ENCODE results near the gene TVP23A.
"Not testable (repeated sequence)": the region's sequence is repeated elsewhere in the genome, so short reads cannot be mapped to it uniquely, and the experiment has no call there.

Gene TVP23A

DNA sequence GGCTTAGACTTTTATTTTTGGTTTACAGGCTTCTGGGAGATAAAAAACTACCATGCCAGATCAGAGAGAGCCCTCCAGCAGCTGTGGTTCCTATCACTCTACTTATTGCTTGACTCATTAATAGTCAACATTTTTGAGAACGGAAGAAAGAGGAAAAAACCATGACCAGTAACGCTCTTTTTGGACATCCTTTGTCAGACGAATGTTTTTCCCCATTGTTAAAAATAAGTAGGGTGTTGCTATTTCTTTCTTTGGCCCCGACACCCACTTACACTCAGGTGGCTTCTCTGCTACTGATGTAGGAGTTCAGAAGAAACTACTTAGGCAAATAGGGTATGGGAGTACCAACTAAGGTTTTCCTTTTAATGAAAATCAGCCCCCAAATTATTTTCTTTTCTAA is 27.5 kb downstream of the TVP23A start:
- DNase-seq: no peak

- not testable (repeated sequence) for DNase-seq
Measured at GRCh38 chr16:10788630-10789029, 30.0 kb downstream of the TVP23A start.

GRCh38 chr16:10787304-10787703 is 31.3 kb downstream of the TVP23A start:
- DNase-seq: no peak

- DNase-seq: no peak
Measured at GRCh38 chr16:10782628-10783027, 36.0 kb downstream of the TVP23A start.

DNA sequence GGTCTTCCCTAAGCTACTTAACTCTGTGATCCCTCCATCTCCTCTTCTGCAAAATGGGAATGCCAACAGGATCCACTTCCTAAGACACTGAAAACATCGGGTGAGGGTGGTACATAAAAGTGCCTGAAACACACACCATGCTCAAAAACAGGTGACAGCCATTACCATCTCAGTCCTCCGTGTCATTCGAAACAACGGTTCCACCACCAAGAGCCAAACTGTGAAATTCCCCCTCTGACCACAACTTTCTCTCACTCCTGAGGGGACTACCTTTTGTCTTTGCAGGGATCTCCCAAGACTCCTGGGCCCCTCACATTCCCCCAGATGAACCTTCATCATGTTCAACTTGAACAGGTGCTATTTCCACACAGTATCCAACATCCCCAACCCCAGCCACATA is 38.0 kb downstream of the TVP23A start:
- DNase-seq: no peak

- not testable (repeated sequence) for DNase-seq
Measured at GRCh38 chr16:10779908-10780307, 38.7 kb downstream of the TVP23A start.

GRCh38 chr16:10777356-10777755 is 41.2 kb downstream of the TVP23A start:
- DNase-seq: no peak

GRCh38 chr16:10776923-10777322 is 41.7 kb downstream of the TVP23A start:
- not testable (repeated sequence) for DNase-seq

DNA sequence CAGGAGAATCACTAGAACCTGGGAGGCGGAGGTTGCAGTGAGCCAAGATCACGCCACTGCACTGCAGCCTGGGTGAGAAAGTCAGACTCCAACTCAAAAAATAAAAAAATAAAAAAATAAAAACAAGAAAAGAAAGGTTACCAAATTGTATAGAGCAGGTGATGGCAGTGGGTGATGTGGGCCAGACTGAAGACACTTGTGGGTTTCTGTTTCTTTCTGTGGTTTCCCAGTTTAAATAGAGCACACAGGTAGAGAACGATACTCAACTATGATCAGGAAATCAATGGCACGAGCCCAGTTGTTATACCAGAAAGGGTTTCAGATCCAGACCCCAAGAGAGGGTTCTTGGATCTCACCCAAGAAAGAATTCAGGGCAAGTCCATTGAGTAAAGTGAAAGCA is 42.3 kb downstream of the TVP23A start:
- no peak for DNase-seq

DNA sequence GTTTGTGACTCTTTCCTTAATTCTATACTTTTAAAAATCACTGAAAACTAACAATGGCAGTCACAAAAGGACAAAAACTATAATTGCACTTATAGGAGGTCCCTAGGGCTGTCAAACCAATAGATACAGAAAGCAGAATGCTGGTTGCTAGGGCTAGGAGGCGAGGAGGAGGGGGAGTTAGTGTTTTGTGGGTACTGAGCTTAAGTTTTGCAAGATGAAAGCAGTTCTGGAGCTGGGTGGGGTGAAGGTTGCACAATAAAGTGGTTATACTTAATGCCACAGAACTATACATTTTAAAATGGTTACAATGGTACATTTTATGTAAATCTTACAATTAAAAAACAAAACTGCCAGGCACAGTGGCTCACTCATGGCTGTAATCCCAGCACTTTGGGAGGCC is 47.7 kb downstream of the TVP23A start:
- DNase-seq: no peak

GRCh38 chr16:10769381-10769780 is 49.2 kb downstream of the TVP23A start:
- DNase-seq: no peak

GRCh38 chr16:10767127-10767526 is 51.5 kb downstream of the TVP23A start:
- DNase-seq: no peak

- DNase-seq: no peak
Measured at GRCh38 chr16:10765772-10766171, 52.8 kb downstream of the TVP23A start.

DNA sequence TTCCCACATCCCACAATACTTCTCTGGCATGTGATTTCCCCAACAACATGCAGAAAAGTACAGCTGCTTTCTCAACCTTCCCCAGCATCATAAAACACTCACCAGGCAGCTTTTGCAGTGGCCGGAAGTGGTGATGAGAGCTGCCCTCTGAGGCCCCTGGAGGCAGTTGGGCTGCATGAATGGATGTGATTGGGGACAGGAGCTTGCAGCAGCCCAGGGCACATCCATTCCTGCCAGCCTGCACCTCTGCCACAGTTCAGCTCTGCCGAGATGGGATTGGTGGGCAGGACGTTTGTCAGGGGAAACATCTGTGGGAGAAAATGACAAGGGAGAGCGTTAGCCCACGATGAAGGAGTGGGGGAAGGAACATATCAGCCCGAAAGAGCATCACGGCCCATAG is 55.1 kb downstream of the TVP23A start:
- DNase-seq: no peak

- no peak for DNase-seq
Measured at GRCh38 chr16:10762336-10763016, 56.1 kb downstream of the TVP23A start.

DNA sequence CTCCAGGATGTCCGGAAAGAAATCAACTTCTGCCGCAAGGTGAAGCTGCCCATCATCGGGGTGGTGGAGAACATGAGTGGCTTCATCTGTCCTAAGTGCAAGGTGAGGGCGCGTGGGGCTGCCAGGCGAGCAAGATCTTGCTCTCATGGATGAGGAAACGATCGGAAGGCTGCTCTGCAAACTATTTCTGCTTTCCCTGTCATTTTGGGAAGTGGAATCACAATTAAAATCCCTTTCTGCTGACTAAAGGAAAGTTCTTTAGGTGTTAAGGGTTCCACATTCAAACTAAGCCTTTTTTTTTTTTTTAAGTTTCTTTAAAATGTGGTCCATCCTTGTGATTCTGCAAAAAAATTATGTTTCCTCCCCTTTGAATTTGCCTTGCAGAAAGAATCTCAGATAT is 57.2 kb downstream of the TVP23A start:
- no peak for DNase-seq

GRCh38 chr16:10760858-10761257 is 57.7 kb downstream of the TVP23A start:
- DNase-seq: no peak

- no peak for DNase-seq
Measured at GRCh38 chr16:10756574-10756973, 62.0 kb downstream of the TVP23A start.

- no peak for DNase-seq
Measured at GRCh38 chr16:10754941-10755340, 63.7 kb downstream of the TVP23A start.

DNA sequence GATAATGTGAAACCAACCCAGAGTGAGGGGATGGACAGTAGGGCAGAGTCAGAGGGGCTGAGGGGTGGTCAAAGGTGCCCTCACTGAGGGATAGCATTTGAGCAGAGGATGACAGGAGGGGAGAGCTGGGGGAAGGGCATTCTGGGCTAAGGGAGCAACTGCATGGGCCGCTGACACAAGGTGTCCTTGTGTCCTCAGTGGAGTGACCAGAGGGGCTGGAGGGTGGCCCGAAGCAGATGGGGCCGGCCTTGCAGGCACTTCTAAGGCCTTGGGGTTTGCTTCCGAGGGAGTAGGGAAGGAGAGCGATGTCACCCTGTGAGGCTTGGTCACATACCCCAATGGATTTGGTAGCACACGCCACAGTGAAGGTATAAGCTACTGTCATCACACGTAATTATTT is 64.9 kb downstream of the TVP23A start:
- DNase-seq: no peak

- DNase-seq: no peak
Measured at GRCh38 chr16:10752843-10753523, 65.6 kb downstream of the TVP23A start.

- DNase-seq: no peak
Measured at GRCh38 chr16:10751291-10751697, 67.3 kb downstream of the TVP23A start.

DNA sequence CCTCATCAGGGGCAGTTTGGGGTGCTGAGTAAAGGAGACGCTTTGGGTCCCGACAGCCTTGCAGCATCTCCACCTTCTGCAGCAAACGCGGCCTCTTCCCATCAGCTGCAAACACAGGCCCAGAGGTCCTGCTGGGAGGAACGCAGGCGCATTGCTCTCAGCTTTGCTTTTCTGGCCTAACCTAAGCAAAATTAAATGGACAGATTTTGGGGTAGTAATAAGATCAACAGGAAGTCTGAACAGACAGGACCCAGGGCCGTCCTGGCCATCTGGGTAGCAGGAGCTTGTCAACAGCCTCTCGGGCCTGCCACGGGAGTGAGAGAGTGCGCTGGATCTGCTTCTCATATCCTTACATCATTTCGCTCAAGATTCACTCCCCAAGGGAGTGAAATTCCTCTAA is 67.8 kb downstream of the TVP23A start:
- DNase-seq: no peak

DNA sequence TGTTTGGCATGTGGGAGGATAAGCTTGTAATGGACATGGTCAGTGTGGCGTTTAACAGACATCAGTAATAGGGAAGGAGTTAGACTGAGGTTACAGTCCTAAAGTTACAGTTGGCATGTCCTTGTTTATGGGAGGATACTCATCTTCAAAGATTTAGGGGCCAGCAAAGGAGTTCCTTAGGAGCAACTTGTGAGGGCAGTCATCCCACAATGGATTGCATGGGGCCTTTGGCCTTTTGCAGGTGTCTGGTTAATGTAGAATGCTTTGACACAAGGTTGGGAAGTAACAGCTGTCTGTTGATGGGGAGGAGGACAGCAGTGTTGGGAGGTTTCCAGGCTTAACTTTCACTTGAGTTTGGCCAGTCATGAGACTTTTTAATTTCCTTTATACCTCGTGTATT is 72.8 kb downstream of the TVP23A start:
- no peak for DNase-seq
